OCI-LY1 (cell line): ENCODE measurements around the gene C11orf91.

Source experiments
- CTCF ChIP-seq: fragments of 200-600 bp; sonication (generic), shearing (Covaris generic); IDR thresholded peaks from 2 replicates; pipeline ENCODE4 v1.5.1; 2017; ENCODE audit warnings: mild to moderate bottlenecking, antibody characterized with exemption, low read length, moderate library complexity, mixed read lengths
- EZH2 ChIP-seq: fragments of 200-600 bp; sonication (generic), shearing (Covaris generic); IDR thresholded peaks from 2 replicates; pipeline ENCODE4 v1.8.0; 2017; ENCODE audit warnings: borderline replicate concordance, mixed run types, mild to moderate bottlenecking, antibody characterized with exemption, low read length, moderate library complexity, mixed read lengths

GRCh38 chr11:33722590-33723234, 22.1 kb upstream of the C11orf91 start:
- TF ChIP-seq CTCF (no peak), EZH2 (no peak)
